IMR-90 (cell line): Measurements from ENCODE around the gene XDH. TPM values are rescaled to one million over a fixed set of nuclear protein-coding genes. Genes with fewer than 3 reads are reported as not detected.

Experiments used
- ATAC-seq: fragments of 200-7000 bp; cut with Tn5 transposase; 2 replicates; pipeline ENCODE4 v1.9.1; 2020; ENCODE audit warnings: low read depth, mild to moderate bottlenecking, moderate library complexity
- BruUV-seq: library from RNA; stranded (reverse); fragments of 400-500 nt; replicated peaks from 2 replicates; lab custom pipeline; 2021; lab: Mats Ljungman, UMichigan
- CTCF ChIA-PET: fragments of 300-600 bp; formaldehyde crosslinking; extraction: SDS; loops from one replicate; lab custom pipeline; 2021; ENCODE audit warnings: antibody characterized with exemption; lab: Yijun Ruan, JAX
- POLR2A ChIA-PET: fragments of 300-600 bp; sonication (Branson Sonifier 250); formaldehyde crosslinking; loops from one replicate; lab custom pipeline; 2022; ENCODE audit warnings: antibody characterized with exemption; ENCODE audit not compliant: unreplicated experiment; lab: Charles Lee
- DNase-seq: peaks from one replicate; pipeline ENCODE4 v3.0.0; 2013
- H2AFZ ChIP-seq: replicated peaks from 2 replicates; pipeline ENCODE3; 2013; ENCODE audit warnings: low read length, mild to moderate bottlenecking; ENCODE audit not compliant: poor library complexity
- H2AK5ac ChIP-seq: 2 replicates; pipeline ENCODE4 v1.6.1; 2013; ENCODE audit warnings: low read depth, low read length, inconsistent platforms
- H2AK9ac ChIP-seq: replicated peaks from 2 replicates; pipeline ENCODE3; 2013; ENCODE audit warnings: mild to moderate bottlenecking, low read depth, low read length, moderate library complexity; ENCODE audit not compliant: poor library complexity
- H2BK120ac ChIP-seq: 2 replicates; pipeline ENCODE4 v1.6.1; 2013; ENCODE audit warnings: low read depth, low read length, inconsistent platforms
- H2BK15ac ChIP-seq: 3 replicates; pipeline ENCODE4 v1.6.1; 2013; ENCODE audit warnings: low read depth, low read length, inconsistent platforms
- H2BK20ac ChIP-seq: 2 replicates; pipeline ENCODE4 v1.6.1; 2013; ENCODE audit warnings: low read depth, mild to moderate bottlenecking, inconsistent platforms, low read length, moderate library complexity
- H2BK5ac ChIP-seq: 2 replicates; pipeline ENCODE4 v1.6.1; 2013; ENCODE audit warnings: mild to moderate bottlenecking, low read depth, low read length, inconsistent platforms; ENCODE audit not compliant: poor library complexity, severe bottlenecking
- H3K14ac ChIP-seq: replicated peaks from 2 replicates; pipeline ENCODE4 v1.6.1; 2013; ENCODE audit warnings: low read depth, low read length, inconsistent platforms
- H3K18ac ChIP-seq: 2 replicates; pipeline ENCODE4 v1.6.1; 2013; ENCODE audit warnings: low read depth, low read length, control low read depth
- H3K23ac ChIP-seq: 2 replicates; pipeline ENCODE4 v1.6.1; 2013; ENCODE audit warnings: low read depth, low read length, inconsistent platforms
- H3K27ac ChIP-seq: 2 replicates; pipeline ENCODE4 v1.5.1; 2013; ENCODE audit warnings: mild to moderate bottlenecking, control low read depth, low read length; ENCODE audit not compliant: insufficient read depth
- H3K27me3 ChIP-seq: 2 replicates; pipeline ENCODE4 v1.6.1; 2013; ENCODE audit warnings: low read length; ENCODE audit not compliant: control insufficient read depth, insufficient read depth
- H3K36me3 ChIP-seq: 2 replicates; pipeline ENCODE4 v1.6.1; 2013; ENCODE audit warnings: low read length, mixed read lengths; ENCODE audit not compliant: control insufficient read depth, insufficient read depth
- H3K4ac ChIP-seq: 2 replicates; pipeline ENCODE4 v1.6.1; 2013; ENCODE audit warnings: low read depth, low read length, inconsistent platforms
- H3K4me1 ChIP-seq: 2 replicates; pipeline ENCODE4 v1.6.1; 2013; ENCODE audit warnings: low read length, mixed read lengths; ENCODE audit not compliant: control insufficient read depth, insufficient read depth
- H3K4me2 ChIP-seq: 2 replicates; pipeline ENCODE4 v1.6.1; 2013; ENCODE audit warnings: low read depth, mild to moderate bottlenecking, control low read depth, low read length, moderate library complexity
- H3K4me3 ChIP-seq: 2 replicates; pipeline ENCODE4 v1.5.1; 2013; ENCODE audit warnings: low read depth, mild to moderate bottlenecking, control low read depth, low read length, moderate library complexity; ENCODE audit not compliant: insufficient read depth
- H3K56ac ChIP-seq: 2 replicates; pipeline ENCODE4 v1.6.1; 2013; ENCODE audit warnings: low read length, inconsistent platforms; ENCODE audit not compliant: insufficient read depth; ENCODE audit errors: extremely low read depth
- H3K79me1 ChIP-seq, 2 experiments: 2 replicates each; pipeline ENCODE4 v1.6.1; 2013; ENCODE audit warnings: low read length in 2 of 2, inconsistent platforms in 1 of 2, low read depth in 1 of 2
- H3K9ac ChIP-seq: 2 replicates; pipeline ENCODE4 v1.6.1; 2013; ENCODE audit warnings: low read depth, low read length, control low read depth
- H3K9me1 ChIP-seq: 2 replicates; pipeline ENCODE4 v1.6.1; 2013; ENCODE audit warnings: low read length, inconsistent platforms; ENCODE audit not compliant: insufficient read depth
- H3K9me3 ChIP-seq: 2 replicates; pipeline ENCODE4 v1.6.1; 2013; ENCODE audit warnings: low read length; ENCODE audit not compliant: control insufficient read depth, insufficient read depth
- H4K20me1 ChIP-seq: 2 replicates; pipeline ENCODE4 v1.6.1; 2013; ENCODE audit warnings: low read length, inconsistent platforms; ENCODE audit not compliant: insufficient read depth
- H4K5ac ChIP-seq: 2 replicates; pipeline ENCODE4 v1.6.1; 2013; ENCODE audit warnings: mild to moderate bottlenecking, low read depth, low read length, control low read depth
- H4K8ac ChIP-seq, 2 experiments: 2 replicates each; pipeline ENCODE4 v1.6.1; 2013; ENCODE audit warnings: low read depth in 2 of 2, low read length in 2 of 2, control low read depth in 1 of 2, inconsistent platforms in 1 of 2
- H4K91ac ChIP-seq: 2 replicates; pipeline ENCODE4 v1.6.1; 2013; ENCODE audit warnings: low read depth, low read length, inconsistent platforms; ENCODE audit not compliant: insufficient read depth
- CEBPB ChIP-seq: IDR thresholded peaks from 2 replicates; pipeline ENCODE4 v1.6.1; 2012; ENCODE audit warnings: low read depth, low read length, improper control_type of control experiment
- CHD1 ChIP-seq: IDR thresholded peaks from 2 replicates; pipeline ENCODE4 v1.6.1; 2012; ENCODE audit warnings: low read depth, low read length, improper control_type of control experiment
- CTCF ChIP-seq: conservative IDR thresholded peaks from 2 replicates; pipeline ENCODE4 v1.5.1; 2012; ENCODE audit warnings: mild to moderate bottlenecking, low read depth, low read length, improper control_type of control experiment
- FOS ChIP-seq: fragments of 150-350 bp; IDR thresholded peaks from 2 replicates; pipeline ENCODE4 v1.6.1; 2016; ENCODE audit warnings: low read depth, low read length
- MAFK ChIP-seq: IDR thresholded peaks from 2 replicates; pipeline ENCODE4 v1.6.1; 2012; ENCODE audit warnings: low read depth, low read length, improper control_type of control experiment
- MAZ ChIP-seq: IDR thresholded peaks from 2 replicates; pipeline ENCODE4 v1.6.1; 2012; ENCODE audit warnings: low read depth, mild to moderate bottlenecking, low read length, improper control_type of control experiment, moderate library complexity, borderline replicate concordance
- MXI1 ChIP-seq: IDR thresholded peaks from 2 replicates; pipeline ENCODE4 v1.6.1; 2012; ENCODE audit warnings: low read depth, mild to moderate bottlenecking, low read length, moderate library complexity, borderline replicate concordance
- RAD21 ChIP-seq: IDR thresholded peaks from 2 replicates; pipeline ENCODE4 v1.6.1; 2012; ENCODE audit warnings: low read length, improper control_type of control experiment
- WGBS, 2 experiments: methylation state at CpG; one replicate each; pipeline versions ENCODE4 v1.1.5 to v1.1.7; 2013; ENCODE audit warnings: missing lambda C conversion rate in 2 of 2; ENCODE audit not compliant: insufficient read length in 1 of 2; ENCODE audit errors: extremely low coverage in 2 of 2; 5-methylcytosine and 5-hydroxymethylcytosine counted together
- dilution Hi-C: fragments of 300-500 bp; cut with HindIII; formaldehyde crosslinking; loops from one replicate; pipeline ENCODE4 v1.14.3; 2018; ENCODE audit warnings: low sequenced_read_pairs; ENCODE audit not compliant: unreplicated experiment
- in situ Hi-C: fragments of 300-500 bp; cut with MboI; formaldehyde crosslinking; loops from 3 replicates; pipeline ENCODE4 v1.14.3; 2019; ENCODE audit warnings: low sequenced_read_pairs, inconsistent platforms, mixed read lengths
- intact Hi-C: fragments of 100-400 bp; cut with micrococcal nuclease; formaldehyde crosslinking; loops from 2 replicates; pipeline ENCODE4 v1.10.0; 2022
- polyA plus RNA-seq, 3 experiments: library from polyadenylated mRNA; depleted of rRNA; stranded (reverse); fragments of >200 nt; gene quantifications; 2 replicates each; pipeline ENCODE4 v1.2.3, GENCODE V29; 2012; ENCODE audit warnings: low replicate concordance in 1 of 3
- total RNA-seq: library from RNA; depleted of rRNA; stranded (reverse); fragments of >200 nt; gene quantifications from 2 replicates; pipeline ENCODE4 v1.2.3, GENCODE V29; 2012

The XDH gene
- total and polyA plus RNA-seq, 2 of the 4 experiments (the other 2 are of a cell fraction) = 0.46 to 1.1 TPM

GRCh38 chr2:31337860-31338259 lies 76.7 kb downstream of the XDH start:
- no TSS peak for BruUV-seq
- peak overlapping the region; percentile 78 for H3K14ac ChIP-seq
- POLR2A ChIA-PET = interaction anchor here (0.6 kb wide), 1 partner anchor 264 kb away, joined by 4 read pairs; no protein-coding TSS in a partner anchor
- WGBS, 2 experiments = 0% methylated on average over 1 of the region's 6 CpGs; no CpG with 5 or more reads in 1 of the 2 experiments
- H3K4me1 ChIP-seq = peaks cover 17% of the 10 kb centered on the region
- peak overlapping the region; percentile 21 for H3K27ac ChIP-seq
- H3K9me1 ChIP-seq = peaks cover 8% of the 10 kb centered on the region; the same call in 1 of the 2 replicates
- intact Hi-C loops (loop anchor here (10.0 kb wide), 1 partner anchor 1173 kb away; no protein-coding TSS in a partner anchor), dilution Hi-C loops (no loop called here), in situ Hi-C loops (loop anchor here (5.0 to 25.0 kb wide), 3 partner anchors 106 to 1176 kb away; partner anchors contain the start of gene EHD3)
- no peak overlapping the region for H3K9ac ChIP-seq
- H3K4me2 ChIP-seq = no peak overlapping the region
- peak overlapping the region; percentile 92 for H2AK9ac ChIP-seq
- H3K79me1 ChIP-seq = 0 out of 4 replicates have a peak, but pooled peaks cover 0 to 4% of the 10 kb centered on the region in 2 experiments
- CTCF ChIA-PET = interaction anchor here (0.8 kb wide), 1 partner anchor 1173 kb away, joined by 3 read pairs; no protein-coding TSS in a partner anchor
- peak overlapping the region; percentile 60 for H2AFZ ChIP-seq
- H4K20me1 ChIP-seq = no peaks in the 10 kb centered on the region; the same call in 1 of the 2 replicates
- H2BK5ac ChIP-seq = peak overlapping the region; percentile 76
- peak overlapping the region; percentile 90 for H3K23ac ChIP-seq
- no peak for TF ChIP-seq MXI1
- 0 out of 2 replicates have a peak, but pooled peaks have one; percentile 1 for TF ChIP-seq RAD21
- peak; percentile 33; the same call in 1 of the 2 replicates for TF ChIP-seq CEBPB
- no peak for TF ChIP-seq MAFK
- no peak for TF ChIP-seq CTCF
- TF ChIP-seq MAZ = 0 out of 2 replicates have a peak, but pooled peaks have one; percentile 4
- no peak for TF ChIP-seq CHD1
- TF ChIP-seq FOS = peak; percentile 72; the same call in 1 of the 2 replicates
- H3K27me3 ChIP-seq = no peaks in the 10 kb centered on the region
- no peaks in the 10 kb centered on the region for H3K9me3 ChIP-seq
- ATAC-seq = peak; percentile 63
- peak overlapping the region; percentile 96 for H2BK120ac ChIP-seq
- no peak overlapping the region for H3K4me3 ChIP-seq
- peak overlapping the region; percentile 49 to 82; a peak in 3 of 4 replicates for H4K8ac ChIP-seq
- peak overlapping the region; percentile 53; the same call in 2 of the 3 replicates for H2BK15ac ChIP-seq
- H3K18ac ChIP-seq = peak overlapping the region; percentile 90
- peak overlapping the region; percentile 95 for H2AK5ac ChIP-seq
- H2BK20ac ChIP-seq = peak overlapping the region; percentile 90
- H4K5ac ChIP-seq = peak overlapping the region; percentile 62
- peak; percentile 94 for DNase-seq
- H3K36me3 ChIP-seq = no peaks in the 10 kb centered on the region
- peak overlapping the region; percentile 92 for H3K4ac ChIP-seq
- peak overlapping the region; percentile 93 for H4K91ac ChIP-seq
- H3K56ac ChIP-seq = no peak overlapping the region
